ENCODE measurements around the gene DAND5.
"Not testable (repeated sequence)": the region's sequence is repeated elsewhere in the genome, so short reads cannot be mapped to it uniquely, and the experiment has no call there.

The DAND5 gene

DNA sequence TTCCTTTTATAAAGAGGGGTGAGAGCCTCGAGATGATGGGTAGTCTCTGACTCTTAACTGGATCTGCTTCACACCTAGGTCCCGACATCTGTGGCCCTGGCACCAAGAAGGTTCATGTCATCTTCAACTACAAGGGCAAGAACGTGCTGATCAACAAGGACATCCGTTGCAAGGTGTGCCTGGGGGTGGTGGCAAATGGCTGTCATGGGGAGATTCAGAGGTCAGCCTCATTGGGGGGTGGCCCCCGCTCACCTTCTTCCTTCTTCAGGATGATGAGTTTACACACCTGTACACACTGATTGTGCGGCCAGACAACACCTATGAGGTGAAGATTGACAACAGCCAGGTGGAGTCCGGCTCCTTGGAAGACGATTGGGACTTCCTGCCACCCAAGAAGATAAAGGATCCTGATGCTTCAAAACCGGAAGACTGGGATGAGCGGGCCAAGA lies 29.4 kb upstream of the DAND5 start:
- ATAC-seq: no peak
- H3K36me3 Mint-ChIP-seq: peaks cover 66% of the 10 kb centered on the region
- H3K9me3 Mint-ChIP-seq: no peaks in the 10 kb centered on the region
- H3K4me3 Mint-ChIP-seq: peak overlapping the region; percentile 99
- H3K4me1 Mint-ChIP-seq: peaks cover 78% of the 10 kb centered on the region
- H3K27ac Mint-ChIP-seq: peak overlapping the region; percentile 98
- no peaks in the 10 kb centered on the region for H3K27me3 Mint-ChIP-seq

DNA sequence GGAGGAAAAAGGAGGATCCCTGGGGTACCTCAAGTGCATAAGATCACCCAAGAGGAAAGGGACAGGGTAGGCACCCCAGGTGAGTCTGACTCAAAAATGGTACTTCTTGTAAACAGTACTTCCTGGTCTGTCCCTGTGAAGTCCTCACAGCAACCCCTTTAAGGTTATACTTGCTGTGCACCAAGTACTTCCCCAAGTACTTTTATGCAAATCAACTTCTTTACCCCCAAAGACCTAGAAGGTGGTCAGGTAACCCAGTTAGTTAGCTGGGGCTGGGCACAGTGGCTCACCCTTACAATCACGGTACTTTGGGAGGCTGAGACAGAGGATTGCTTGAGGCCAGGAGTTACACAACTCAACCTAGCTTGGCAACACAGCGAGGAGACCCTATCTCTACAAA lies 28.5 kb upstream of the DAND5 start:
- Mint-ChIP-seq H3K9me3 (no peaks in the 10 kb centered on the region), H3K27ac (peak overlapping the region; percentile 98)

DNA sequence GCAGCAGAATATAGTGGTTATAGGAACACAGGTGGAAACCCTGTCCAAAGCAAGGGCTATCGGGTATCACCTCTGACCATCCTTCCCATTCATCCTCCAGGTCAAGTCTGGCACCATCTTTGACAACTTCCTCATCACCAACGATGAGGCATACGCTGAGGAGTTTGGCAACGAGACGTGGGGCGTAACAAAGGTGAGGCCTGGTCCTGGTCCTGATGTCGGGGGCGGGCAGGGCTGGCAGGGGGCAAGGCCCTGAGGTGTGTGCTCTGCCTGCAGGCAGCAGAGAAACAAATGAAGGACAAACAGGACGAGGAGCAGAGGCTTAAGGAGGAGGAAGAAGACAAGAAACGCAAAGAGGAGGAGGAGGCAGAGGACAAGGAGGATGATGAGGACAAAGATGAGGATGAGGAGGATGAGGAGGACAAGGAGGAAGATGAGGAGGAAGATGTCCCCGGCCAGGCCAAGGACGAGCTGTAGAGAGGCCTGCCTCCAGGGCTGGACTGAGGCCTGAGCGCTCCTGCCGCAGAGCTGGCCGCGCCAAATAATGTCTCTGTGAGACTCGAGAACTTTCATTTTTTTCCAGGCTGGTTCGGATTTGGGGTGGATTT lies 25.8 kb upstream of the DAND5 start:
- ATAC-seq: no peak
- H3K27ac Mint-ChIP-seq: peak overlapping the region; percentile 99
- no peaks in the 10 kb centered on the region for H3K9me3 Mint-ChIP-seq
- peak overlapping the region; percentile 42 for H3K4me3 Mint-ChIP-seq
- peaks cover 72% of the 10 kb centered on the region for H3K4me1 Mint-ChIP-seq
- H3K36me3 Mint-ChIP-seq: peaks cover 82% of the 10 kb centered on the region
- H3K27me3 Mint-ChIP-seq: no peaks in the 10 kb centered on the region

More for the DNA sequence above, 28.5 kb upstream of the DAND5 start:
- Mint-ChIP-seq H3K27me3 (no peaks in the 10 kb centered on the region), H3K4me1 (peaks cover 86% of the 10 kb centered on the region), H3K4me3 (peak overlapping the region; percentile 99), H3K36me3 (peaks cover 75% of the 10 kb centered on the region)
- ATAC-seq: no peak

DNA sequence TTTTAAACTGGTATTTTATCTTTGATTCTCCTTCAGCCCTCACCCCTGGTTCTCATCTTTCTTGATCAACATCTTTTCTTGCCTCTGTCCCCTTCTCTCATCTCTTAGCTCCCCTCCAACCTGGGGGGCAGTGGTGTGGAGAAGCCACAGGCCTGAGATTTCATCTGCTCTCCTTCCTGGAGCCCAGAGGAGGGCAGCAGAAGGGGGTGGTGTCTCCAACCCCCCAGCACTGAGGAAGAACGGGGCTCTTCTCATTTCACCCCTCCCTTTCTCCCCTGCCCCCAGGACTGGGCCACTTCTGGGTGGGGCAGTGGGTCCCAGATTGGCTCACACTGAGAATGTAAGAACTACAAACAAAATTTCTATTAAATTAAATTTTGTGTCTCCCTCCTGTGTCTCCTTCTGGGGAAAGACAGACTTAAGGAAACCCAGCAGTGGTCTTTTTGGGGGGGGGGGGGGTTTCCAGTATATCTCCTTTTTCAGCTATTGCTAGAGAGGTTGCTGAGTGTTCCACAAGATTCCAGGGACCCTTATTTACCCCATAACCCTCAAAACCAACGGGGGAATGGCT lies 25.2 kb upstream of the DAND5 start:
- peak overlapping the region; percentile 55 for H3K4me3 Mint-ChIP-seq
- ATAC-seq: no peak

DNA sequence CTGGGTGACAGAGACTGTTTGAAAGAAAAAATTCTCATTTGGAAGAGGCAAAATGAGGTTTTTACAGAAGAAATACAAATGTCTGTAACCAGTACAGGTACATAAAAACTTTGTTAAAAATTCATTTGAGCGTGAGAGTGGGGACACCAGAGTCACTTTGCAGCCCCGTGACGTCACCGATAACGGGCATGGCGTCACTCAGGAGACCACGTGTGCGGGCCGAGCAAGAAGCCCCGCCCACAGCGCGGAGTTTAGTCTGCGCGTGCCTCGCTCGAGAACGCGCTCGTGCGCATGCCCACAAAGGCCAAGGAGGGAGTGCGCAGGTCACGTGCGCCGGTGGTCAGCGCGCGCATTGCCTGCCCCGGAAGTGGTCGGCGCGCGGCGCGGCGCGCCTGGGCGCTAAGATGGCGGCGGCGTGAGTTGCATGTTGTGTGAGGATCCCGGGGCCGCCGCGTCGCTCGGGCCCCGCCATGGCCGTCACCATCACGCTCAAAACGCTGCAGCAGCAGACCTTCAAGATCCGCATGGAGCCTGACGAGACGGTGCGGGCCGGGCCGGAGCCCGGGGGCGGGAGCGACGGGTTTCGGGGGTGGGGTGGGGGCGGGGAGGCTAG lies 23.8 kb upstream of the DAND5 start, which contains the start of gene RAD23A:
Gene RAD23A, plus strand, starts transcription at position 384 of the 613 bp plus-strand sequence. Its CDS starts 87 bp downstream, at position 471.
- H3K27me3 Mint-ChIP-seq: no peaks in the 10 kb centered on the region

More for the DNA sequence above, 25.2 kb upstream of the DAND5 start:
- peaks cover 76% of the 10 kb centered on the region for H3K36me3 Mint-ChIP-seq
- no peaks in the 10 kb centered on the region for H3K9me3 Mint-ChIP-seq
- no peaks in the 10 kb centered on the region for H3K27me3 Mint-ChIP-seq
- peaks cover 69% of the 10 kb centered on the region for H3K4me1 Mint-ChIP-seq
- H3K27ac Mint-ChIP-seq: peak overlapping the region; percentile 99

DNA sequence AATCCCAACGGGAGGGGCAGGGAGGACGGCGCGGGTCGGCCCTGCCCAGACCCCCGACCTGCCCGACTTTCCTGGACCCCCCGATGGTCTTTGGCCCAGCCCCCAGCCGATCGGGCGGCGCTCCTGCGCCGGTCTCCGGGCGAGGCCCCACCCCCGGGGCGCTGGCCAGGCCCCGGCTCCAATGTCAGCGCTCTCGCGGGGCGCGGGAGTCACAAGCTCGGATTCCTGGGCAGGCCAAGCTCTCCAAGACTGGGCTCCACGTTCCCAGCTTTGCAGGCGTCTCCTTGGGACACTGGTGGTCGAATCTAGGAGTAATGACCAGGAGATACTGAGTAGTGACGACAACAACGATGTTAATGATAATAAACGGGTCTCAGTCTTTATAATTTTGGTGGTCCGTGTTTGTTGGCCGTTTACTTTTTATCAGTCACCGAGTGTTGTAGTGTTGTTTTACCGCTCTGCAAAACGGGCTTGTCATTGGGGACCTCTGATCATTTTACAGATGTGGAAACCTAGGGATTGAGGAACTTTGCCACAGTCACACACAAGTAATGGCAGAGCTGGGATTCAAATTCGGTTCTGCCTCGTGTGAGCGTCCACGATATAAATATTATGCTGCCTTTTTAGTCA lies 23.2 kb upstream of the DAND5 start:
- peak overlapping the region; percentile 98 for H3K4me3 Mint-ChIP-seq
- H3K9me3 Mint-ChIP-seq: no peaks in the 10 kb centered on the region
- H3K27me3 Mint-ChIP-seq: no peaks in the 10 kb centered on the region
- ATAC-seq: peak; percentile 81
- H3K4me1 Mint-ChIP-seq: peaks cover 59% of the 10 kb centered on the region
- H3K36me3 Mint-ChIP-seq: peaks cover 75% of the 10 kb centered on the region
- peak overlapping the region; percentile 99 for H3K27ac Mint-ChIP-seq

More for the DNA sequence above, 23.8 kb upstream of the DAND5 start, which contains the start of gene RAD23A:
- peak within 1 kb of the TSS; percentile 98 for H3K4me3 Mint-ChIP-seq
- H3K27ac Mint-ChIP-seq: peak within 1 kb of the TSS; percentile 99
- H3K9me3 Mint-ChIP-seq: no peaks in the 10 kb centered on the region
- peaks cover 76% of the 10 kb centered on the region for H3K36me3 Mint-ChIP-seq
- peak; percentile 93 for ATAC-seq
- H3K4me1 Mint-ChIP-seq: peaks cover 65% of the 10 kb centered on the region

DNA sequence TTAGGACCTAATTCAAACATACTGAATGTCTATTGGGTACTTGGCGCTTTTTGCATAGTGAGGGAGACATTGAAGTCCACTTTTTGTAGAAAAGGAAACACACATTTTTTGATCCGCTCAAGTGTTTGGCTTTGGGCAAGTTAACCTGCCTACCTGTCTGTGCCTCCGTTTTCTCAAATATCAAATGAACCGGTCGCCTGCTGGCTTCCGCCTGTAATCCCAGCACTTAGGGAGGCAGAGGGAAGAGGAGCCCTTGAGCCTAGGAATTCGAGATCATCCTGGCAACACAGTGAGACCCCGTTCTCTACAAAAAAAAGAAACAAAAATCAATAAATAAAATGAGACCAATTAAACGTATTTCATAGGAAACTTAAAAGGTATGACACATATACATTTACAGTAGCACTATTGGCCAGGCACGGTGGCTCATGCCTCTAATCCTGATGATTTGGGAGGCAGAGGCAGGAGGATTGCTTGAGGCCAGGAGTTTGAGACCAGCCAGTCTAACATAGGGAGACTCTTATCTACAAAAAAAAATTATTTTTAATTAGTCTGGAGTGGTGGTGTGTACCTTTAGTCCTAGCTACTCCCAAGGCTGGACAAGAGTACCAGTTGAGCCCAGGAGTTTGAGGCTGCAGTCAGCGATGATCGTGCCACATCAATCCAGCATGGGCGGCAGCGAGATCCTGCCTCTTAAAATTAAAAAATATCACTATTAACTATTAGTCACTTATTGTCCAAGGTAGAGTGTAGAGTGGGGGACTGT lies 22.5 kb upstream of the DAND5 start:
- H3K4me1 Mint-ChIP-seq: peaks cover 52% of the 10 kb centered on the region
- H3K27me3 Mint-ChIP-seq: no peaks in the 10 kb centered on the region
- peak overlapping the region; percentile 98 for H3K4me3 Mint-ChIP-seq
- no peak for ATAC-seq
- H3K27ac Mint-ChIP-seq: peak overlapping the region; percentile 99
- H3K36me3 Mint-ChIP-seq: peaks cover 76% of the 10 kb centered on the region
- no peaks in the 10 kb centered on the region for H3K9me3 Mint-ChIP-seq

DNA sequence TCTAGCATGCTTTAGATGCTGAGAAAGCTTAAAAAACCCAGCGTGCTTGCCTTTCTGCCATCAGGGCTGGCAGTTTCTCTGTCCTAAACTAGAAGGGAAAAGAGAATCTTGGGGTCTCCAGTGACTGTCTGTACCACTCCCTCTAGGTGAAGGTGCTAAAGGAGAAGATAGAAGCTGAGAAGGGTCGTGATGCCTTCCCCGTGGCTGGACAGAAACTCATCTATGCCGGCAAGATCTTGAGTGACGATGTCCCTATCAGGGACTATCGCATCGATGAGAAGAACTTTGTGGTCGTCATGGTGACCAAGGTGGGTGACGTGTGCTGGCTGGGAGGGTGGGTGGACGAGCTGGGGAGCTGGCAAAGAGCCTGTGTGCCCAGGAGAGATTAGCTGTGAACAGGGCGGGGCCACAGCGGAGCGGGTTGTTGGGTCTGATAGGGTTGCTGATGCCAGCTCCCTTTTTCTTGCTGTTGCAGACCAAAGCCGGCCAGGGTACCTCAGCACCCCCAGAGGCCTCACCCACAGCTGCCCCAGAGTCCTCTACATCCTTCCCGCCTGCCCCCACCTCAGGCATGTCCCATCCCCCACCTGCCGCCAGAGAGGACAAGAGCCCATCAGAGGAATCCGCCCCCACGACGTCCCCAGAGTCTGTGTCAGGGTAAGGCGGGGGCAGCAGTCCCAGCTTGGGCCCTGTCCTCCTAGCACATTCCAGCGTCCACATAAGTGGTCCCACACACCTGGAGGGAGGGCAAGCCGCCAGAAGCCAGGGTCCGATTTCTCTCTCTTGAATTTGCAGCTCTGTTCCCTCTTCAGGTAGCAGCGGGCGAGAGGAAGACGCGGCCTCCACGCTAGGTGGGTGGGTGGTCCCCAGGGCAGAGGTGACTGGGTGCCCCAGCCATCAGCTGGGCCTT lies 21.4 kb upstream of the DAND5 start:
- H3K4me3 Mint-ChIP-seq: no peak overlapping the region
- no peaks in the 10 kb centered on the region for H3K9me3 Mint-ChIP-seq
- H3K36me3 Mint-ChIP-seq: peaks cover 73% of the 10 kb centered on the region
- no peak for ATAC-seq
- H3K27ac Mint-ChIP-seq: no peak overlapping the region
- no peaks in the 10 kb centered on the region for H3K27me3 Mint-ChIP-seq
- H3K4me1 Mint-ChIP-seq: peaks cover 51% of the 10 kb centered on the region

DNA sequence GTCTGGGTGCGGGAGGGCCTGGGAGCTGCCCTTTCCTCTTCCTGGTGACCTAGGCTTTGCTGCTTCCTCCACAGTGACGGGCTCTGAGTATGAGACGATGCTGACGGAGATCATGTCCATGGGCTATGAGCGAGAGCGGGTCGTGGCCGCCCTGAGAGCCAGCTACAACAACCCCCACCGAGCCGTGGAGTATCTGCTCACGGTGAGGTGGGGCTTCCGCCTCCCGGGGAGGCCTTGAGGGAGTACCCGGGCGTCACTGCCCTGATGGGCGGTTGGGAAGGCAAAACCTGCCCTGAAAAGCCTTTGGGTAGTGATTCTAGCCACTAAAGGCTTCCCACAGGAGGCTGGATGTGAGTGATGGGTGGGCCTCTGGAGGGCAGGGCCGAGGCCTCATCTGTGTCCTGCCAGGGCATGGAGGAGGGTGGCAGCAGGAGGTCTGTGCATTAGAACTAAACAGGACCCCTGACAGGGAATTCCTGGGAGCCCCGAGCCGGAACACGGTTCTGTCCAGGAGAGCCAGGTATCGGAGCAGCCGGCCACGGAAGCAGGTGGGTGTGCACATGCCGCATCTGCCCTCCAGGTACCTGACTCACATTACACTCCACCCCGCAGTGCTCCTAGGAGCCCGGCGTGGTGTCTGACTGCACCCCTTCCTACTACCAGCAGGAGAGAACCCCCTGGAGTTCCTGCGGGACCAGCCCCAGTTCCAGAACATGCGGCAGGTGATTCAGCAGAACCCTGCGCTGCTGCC lies 20.6 kb upstream of the DAND5 start:
- H3K36me3 Mint-ChIP-seq: peaks cover 73% of the 10 kb centered on the region

DNA sequence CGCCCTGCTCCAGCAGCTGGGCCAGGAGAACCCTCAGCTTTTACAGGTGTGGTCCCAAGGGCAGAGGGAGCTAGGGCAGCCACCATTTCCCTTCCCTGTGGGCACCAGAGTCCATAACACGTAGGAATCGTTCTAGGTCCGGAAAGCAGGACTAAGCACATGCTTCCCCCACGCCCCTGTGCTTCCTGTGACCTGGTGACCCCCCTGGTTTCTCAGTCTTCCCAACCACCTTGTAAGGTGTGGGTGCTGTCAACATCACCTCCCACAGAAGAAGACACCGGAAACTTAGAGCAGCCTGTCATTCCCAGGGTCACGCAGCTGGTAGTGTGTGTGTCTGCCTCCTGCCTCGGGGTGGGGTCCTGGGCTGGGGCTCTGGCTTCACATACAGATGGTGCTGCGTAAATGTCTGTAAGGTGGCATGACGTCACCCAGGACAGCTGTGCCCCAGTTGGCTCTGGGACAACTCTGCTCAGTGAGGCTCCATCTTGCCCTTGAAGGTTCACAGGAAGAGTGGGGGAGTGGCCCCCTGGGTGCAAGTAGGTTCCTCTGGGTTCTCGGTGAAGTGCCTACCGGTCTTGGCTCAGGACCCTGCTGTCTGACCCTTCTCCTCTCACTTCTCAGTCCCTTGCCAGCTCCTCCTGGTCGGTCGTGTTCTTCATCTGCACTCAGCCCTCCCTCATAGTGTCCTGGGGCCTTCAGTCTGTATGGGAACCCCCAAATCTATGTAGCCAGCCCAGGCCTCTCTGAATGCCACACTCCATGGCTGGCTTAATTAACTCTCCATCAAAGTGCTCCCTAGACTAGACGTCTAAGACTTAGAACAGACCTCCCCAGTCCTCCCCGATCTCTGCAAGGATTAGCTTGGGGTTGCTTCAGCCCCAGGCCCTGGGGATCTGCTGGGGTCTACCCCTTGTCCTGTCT lies 19.8 kb upstream of the DAND5 start:
- ATAC-seq: no peak
- Mint-ChIP-seq H3K27ac (no peak overlapping the region), H3K4me3 (no peak overlapping the region), H3K36me3 (peaks cover 72% of the 10 kb centered on the region), H3K27me3 (no peaks in the 10 kb centered on the region), H3K9me3 (no peaks in the 10 kb centered on the region), H3K4me1 (peaks cover 51% of the 10 kb centered on the region)

More for the DNA sequence above, 20.6 kb upstream of the DAND5 start:
- Mint-ChIP-seq H3K4me1 (peaks cover 51% of the 10 kb centered on the region), H3K4me3 (no peak overlapping the region), H3K27ac (no peak overlapping the region), H3K9me3 (no peaks in the 10 kb centered on the region), H3K27me3 (no peaks in the 10 kb centered on the region)
- no peak for ATAC-seq

DNA sequence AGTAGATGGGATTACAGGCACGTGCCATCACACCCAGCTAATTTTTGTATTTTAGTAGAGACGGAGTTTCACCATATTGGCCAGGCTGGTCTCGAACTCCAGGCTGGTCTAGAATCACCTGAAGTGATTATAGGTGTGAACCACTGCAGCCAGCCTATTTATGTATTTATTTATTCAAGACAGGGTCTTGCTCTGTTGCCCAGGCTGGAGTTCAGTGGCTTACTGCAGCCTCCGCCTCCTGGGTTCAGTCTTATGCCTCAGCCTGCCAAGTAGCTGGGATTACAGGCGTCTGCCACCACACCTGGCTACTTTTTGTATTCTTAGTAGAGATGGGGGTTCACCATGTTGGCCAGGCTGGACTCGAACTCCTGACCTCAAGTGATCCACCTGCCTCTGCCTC lies 17.3 kb upstream of the DAND5 start:
- H3K4me3 Mint-ChIP-seq, H3K9me3 Mint-ChIP-seq, H3K27me3 Mint-ChIP-seq, ATAC-seq: not testable (repeated sequence)
- Mint-ChIP-seq H3K27ac (peak overlapping the region; percentile 11), H3K4me1 (peaks cover 53% of the 10 kb centered on the region), H3K36me3 (peaks cover 63% of the 10 kb centered on the region)

DNA sequence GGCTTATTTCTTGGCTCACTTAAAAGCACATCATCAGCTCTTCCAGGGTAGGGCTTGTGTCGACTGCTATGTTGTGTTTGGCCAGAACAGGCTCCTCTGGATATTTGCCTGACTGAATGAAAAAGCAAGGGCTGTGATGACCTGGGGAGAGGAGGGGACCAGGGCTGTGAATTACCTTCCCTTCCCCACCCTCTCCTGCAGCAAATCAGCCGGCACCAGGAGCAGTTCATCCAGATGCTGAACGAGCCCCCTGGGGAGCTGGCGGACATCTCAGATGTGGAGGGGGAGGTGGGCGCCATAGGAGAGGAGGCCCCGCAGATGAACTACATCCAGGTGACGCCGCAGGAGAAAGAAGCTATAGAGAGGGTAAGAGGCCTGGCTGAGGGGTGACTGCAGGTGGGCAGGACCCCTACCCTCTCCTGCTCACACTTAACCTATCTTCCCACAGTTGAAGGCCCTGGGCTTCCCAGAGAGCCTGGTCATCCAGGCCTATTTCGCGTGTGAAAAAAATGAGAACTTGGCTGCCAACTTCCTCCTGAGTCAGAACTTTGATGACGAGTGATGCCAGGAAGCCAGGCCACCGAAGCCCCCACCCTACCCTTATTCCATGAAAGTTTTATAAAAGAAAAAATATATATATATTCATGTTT lies 16.8 kb upstream of the DAND5 start:
- Mint-ChIP-seq H3K27ac (no peak overlapping the region), H3K4me3 (no peak overlapping the region)
- ATAC-seq: no peak

More for the DNA sequence above, 16.8 kb upstream of the DAND5 start:
- Mint-ChIP-seq H3K4me1 (peaks cover 52% of the 10 kb centered on the region), H3K27me3 (no peaks in the 10 kb centered on the region), H3K9me3 (no peaks in the 10 kb centered on the region), H3K36me3 (peaks cover 63% of the 10 kb centered on the region)
